Activated T-helper 1 cell treated with Interleukin-2 at 50 U/mL for 16 hours (primary cell): Measurements from ENCODE around the gene NPTX1.

Experiments
- DNase-seq: peaks from one replicate; pipeline ENCODE4 v3.0.0-alpha.2; 2020; ENCODE audit warnings: low read depth

Gene NPTX1

GRCh38 chr17:80478487-80479245, 2.3 kb upstream of the NPTX1 start:
- DNase-seq, result no peak

- no peak for DNase-seq
Observed at GRCh38 chr17:80477647-80478478, 1.5 kb upstream of the NPTX1 start.

- no peak for DNase-seq
Observed at GRCh38 chr17:80476877-80477646, 655 bp upstream of the NPTX1 start.

GRCh38 chr17:80474961-80475909, 1.2 kb downstream of the NPTX1 start:
- DNase-seq, result no peak

- DNase-seq, result no peak
Observed at GRCh38 chr17:80474231-80474960, 2.0 kb downstream of the NPTX1 start.

GRCh38 chr17:80473701-80474100, 2.7 kb downstream of the NPTX1 start:
- no peak for DNase-seq

- DNase-seq, result no peak
Observed at GRCh38 chr17:80472996-80473395, 3.4 kb downstream of the NPTX1 start.

GRCh38 chr17:80471922-80472321, 4.5 kb downstream of the NPTX1 start:
- DNase-seq, result no peak

GRCh38 chr17:80470603-80471002, 5.8 kb downstream of the NPTX1 start:
- no peak for DNase-seq

GRCh38 chr17:80469667-80470066, 6.7 kb downstream of the NPTX1 start:
- no peak for DNase-seq

- DNase-seq, result no peak
Observed at GRCh38 chr17:80468781-80469493, 7.5 kb downstream of the NPTX1 start.

- DNase-seq, result no peak
Observed at GRCh38 chr17:80468242-80468641, 8.2 kb downstream of the NPTX1 start.

GRCh38 chr17:80466188-80466705, 10.2 kb downstream of the NPTX1 start:
- no peak for DNase-seq

GRCh38 chr17:80465327-80465974, 11.0 kb downstream of the NPTX1 start:
- DNase-seq, result no peak

GRCh38 chr17:80464486-80464885, 11.9 kb downstream of the NPTX1 start:
- DNase-seq, result no peak

- no peak for DNase-seq
Observed at GRCh38 chr17:80463784-80464400, 12.5 kb downstream of the NPTX1 start.

- no peak for DNase-seq
Observed at GRCh38 chr17:80461528-80462160, 14.8 kb downstream of the NPTX1 start.

GRCh38 chr17:80460429-80460834, 16.0 kb downstream of the NPTX1 start:
- no peak for DNase-seq
